Measurements from ENCODE around the gene EPB41L3. TPM values are rescaled to one million over a fixed set of nuclear protein-coding genes. Genes with fewer than 3 reads are reported as not detected.

The EPB41L3 gene
- total and polyA plus RNA-seq, 4 experiments from 2014 or later = 0.89 to 3.3 (median 3.2) TPM; not detected in 1

DNA sequence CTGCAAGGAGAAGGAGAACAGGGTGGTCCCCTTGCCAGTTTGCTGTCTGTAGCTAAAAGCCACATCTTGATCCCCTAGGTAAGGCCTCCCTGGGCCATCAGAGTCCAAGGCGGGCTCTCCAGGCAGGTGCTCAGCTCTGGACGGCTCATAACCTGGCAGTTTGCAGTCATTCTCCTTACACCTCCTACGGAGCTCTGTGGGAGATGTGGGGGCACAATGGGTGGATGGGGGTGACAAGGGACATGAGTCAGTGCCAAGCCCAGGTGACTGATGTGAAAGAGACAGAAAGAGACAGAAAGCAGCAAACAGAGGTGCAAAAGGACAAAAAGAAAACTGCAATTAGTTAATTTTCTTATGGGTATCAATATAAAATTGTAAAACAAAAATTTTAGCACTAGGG is 127.7 kb downstream of the EPB41L3 start:
- Mint-ChIP-seq H3K36me3 (no peaks in the 10 kb centered on the region), H3K4me3 (no peak overlapping the region), H3K9me3 (no peaks in the 10 kb centered on the region), H3K27ac (no peak overlapping the region), H3K4me1 (no peaks in the 10 kb centered on the region), H3K27me3 (peaks cover 1 to 10% of the 10 kb centered on the region in 2 donors)
- ChIA-PET CTCF (ENCODE audit: partially characterized antibody) (interaction anchor here (1.1 kb wide), 1 partner anchor 11 kb away, joined by 4 read pairs; no protein-coding TSS in a partner anchor), POLR2A (ENCODE audit: partially characterized antibody) (no interaction called here)
- no peaks in the 10 kb centered on the region for H3K9me3 ChIP-seq (ENCODE audit: control insufficient read depth in 1 of 2, low read length in 2 of 2)
- H3K4me1 ChIP-seq (ENCODE audit: insufficient read depth, low read length) = no peaks in the 10 kb centered on the region
- intact Hi-C loops (cut with micrococcal nuclease) = no loop called here
- no peak overlapping the region for H3K4me3 ChIP-seq (ENCODE audit: low read length in 2 of 2)
- no peaks in the 10 kb centered on the region for H3K36me3 ChIP-seq (ENCODE audit: insufficient read depth, low read length)
- no peak for DNase-seq
- H3K27ac ChIP-seq (ENCODE audit: low read depth, low read length) = no peak overlapping the region
- H3K27me3 ChIP-seq (ENCODE audit: insufficient read depth, low read length) = no peaks in the 10 kb centered on the region

GRCh38 chr18:5415665-5416064 is 128.1 kb downstream of the EPB41L3 start:
- POLR2A ChIA-PET (ENCODE audit: partially characterized antibody) = no interaction called here
- Mint-ChIP-seq H3K4me3 (no peak overlapping the region), H3K36me3 (no peaks in the 10 kb centered on the region), H3K27ac (no peak overlapping the region), H3K27me3 (peaks cover 0 to 7% of the 10 kb centered on the region in 2 donors), H3K9me3 (no peaks in the 10 kb centered on the region), H3K4me1 (no peaks in the 10 kb centered on the region)
- DNase-seq = no peak
- Histone ChIP-seq H3K27ac (ENCODE audit: low read depth, low read length) (no peak overlapping the region), H3K9me3 (ENCODE audit: control insufficient read depth in 1 of 2, low read length in 2 of 2) (no peaks in the 10 kb centered on the region), H3K27me3 (ENCODE audit: insufficient read depth, low read length) (no peaks in the 10 kb centered on the region), H3K4me3 (ENCODE audit: low read length in 2 of 2) (no peak overlapping the region), H3K36me3 (ENCODE audit: insufficient read depth, low read length) (no peaks in the 10 kb centered on the region), H3K4me1 (ENCODE audit: insufficient read depth, low read length) (no peaks in the 10 kb centered on the region)
- intact Hi-C loops (cut with micrococcal nuclease) = no loop called here
- CTCF ChIA-PET (ENCODE audit: partially characterized antibody) = interaction anchor here (1.1 kb wide), 1 partner anchor 11 kb away, joined by 4 read pairs; no protein-coding TSS in a partner anchor

- no peaks in the 10 kb centered on the region for H3K4me1 Mint-ChIP-seq
- Histone ChIP-seq H3K27me3 (ENCODE audit: insufficient read depth, low read length) (no peaks in the 10 kb centered on the region), H3K4me3 (ENCODE audit: low read length in 2 of 2) (no peak overlapping the region), H3K36me3 (ENCODE audit: insufficient read depth, low read length) (no peaks in the 10 kb centered on the region), H3K27ac (ENCODE audit: low read depth, low read length) (no peak overlapping the region), H3K9me3 (ENCODE audit: control insufficient read depth in 1 of 2, low read length in 2 of 2) (no peaks in the 10 kb centered on the region), H3K4me1 (ENCODE audit: insufficient read depth, low read length) (no peaks in the 10 kb centered on the region)
- peaks cover 0 to 9% of the 10 kb centered on the region in 2 donors for H3K27me3 Mint-ChIP-seq
- ChIA-PET CTCF (ENCODE audit: partially characterized antibody) (interaction anchor here (1.1 kb wide), 1 partner anchor 12 kb away, joined by 4 read pairs; no protein-coding TSS in a partner anchor), POLR2A (ENCODE audit: partially characterized antibody) (no interaction called here)
- no peaks in the 10 kb centered on the region for H3K9me3 Mint-ChIP-seq
- intact Hi-C loops (cut with micrococcal nuclease) = no loop called here
- no peak overlapping the region for H3K4me3 Mint-ChIP-seq
- no peaks in the 10 kb centered on the region for H3K36me3 Mint-ChIP-seq
- no peak for DNase-seq
- H3K27ac Mint-ChIP-seq = no peak overlapping the region
Measured at GRCh38 chr18:5415031-5415430, 128.8 kb downstream of the EPB41L3 start.

DNA sequence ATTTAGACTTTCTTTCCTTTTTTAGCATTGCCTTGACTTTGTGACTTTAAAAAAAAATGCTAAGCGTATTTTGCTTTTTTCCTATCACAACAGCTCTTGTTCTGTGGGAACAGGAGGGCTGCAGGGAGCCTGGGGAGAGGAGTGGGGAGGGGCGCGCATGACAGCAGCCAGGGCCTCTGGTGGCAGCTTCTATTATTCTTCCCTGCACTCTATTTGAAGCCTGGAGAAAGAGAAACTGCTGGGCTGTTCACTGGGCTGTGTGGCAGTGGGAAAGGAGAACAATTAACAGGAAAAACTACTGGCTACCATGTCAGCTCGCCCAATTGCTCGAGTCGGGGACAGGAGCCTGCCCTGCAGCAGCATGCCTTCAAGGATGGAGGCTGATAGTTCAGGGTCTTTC is 129.3 kb downstream of the EPB41L3 start:
- CTCF ChIA-PET (ENCODE audit: partially characterized antibody) = no interaction called here
- DNase-seq = no peak
- Histone ChIP-seq H3K27me3 (ENCODE audit: insufficient read depth, low read length) (no peaks in the 10 kb centered on the region), H3K27ac (ENCODE audit: low read depth, low read length) (no peak overlapping the region), H3K4me1 (ENCODE audit: insufficient read depth, low read length) (no peaks in the 10 kb centered on the region), H3K4me3 (ENCODE audit: low read length in 2 of 2) (no peak overlapping the region), H3K36me3 (ENCODE audit: insufficient read depth, low read length) (no peaks in the 10 kb centered on the region), H3K9me3 (ENCODE audit: control insufficient read depth in 1 of 2, low read length in 2 of 2) (no peaks in the 10 kb centered on the region)
- no peaks in the 10 kb centered on the region for H3K4me1 Mint-ChIP-seq
- no peak overlapping the region for H3K4me3 Mint-ChIP-seq
- intact Hi-C loops (cut with micrococcal nuclease) = no loop called here
- H3K9me3 Mint-ChIP-seq = no peaks in the 10 kb centered on the region
- H3K27ac Mint-ChIP-seq = no peak overlapping the region
- no peaks in the 10 kb centered on the region for H3K36me3 Mint-ChIP-seq
- POLR2A ChIA-PET (ENCODE audit: partially characterized antibody) = no interaction called here
- peaks cover 0 to 7% of the 10 kb centered on the region in 2 donors for H3K27me3 Mint-ChIP-seq

DNA sequence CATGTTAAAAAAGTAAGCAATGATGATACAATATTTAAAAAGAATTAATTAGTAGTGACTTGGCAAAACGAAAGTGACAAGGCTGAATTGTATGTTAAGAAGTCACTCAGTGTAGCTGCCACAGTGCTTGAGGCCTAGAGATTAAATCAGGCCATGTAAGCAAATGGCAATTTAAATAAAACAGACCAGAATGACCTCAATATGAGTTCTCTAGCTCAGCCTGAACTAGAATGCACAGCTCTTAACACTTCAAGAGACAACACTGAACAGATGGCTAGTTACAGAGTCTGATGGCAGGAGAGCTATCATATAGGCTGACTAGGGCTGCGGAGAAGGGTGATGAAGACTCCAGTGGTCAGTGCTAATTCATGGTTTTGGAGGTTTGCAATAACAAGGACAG is 130.3 kb downstream of the EPB41L3 start:
- intact Hi-C loops (cut with micrococcal nuclease) = no loop called here
- no peak overlapping the region for H3K27ac Mint-ChIP-seq
- no peaks in the 10 kb centered on the region for H3K9me3 Mint-ChIP-seq

GRCh38 chr18:5410582-5410981 is 133.2 kb downstream of the EPB41L3 start:
- ChIA-PET POLR2A (ENCODE audit: partially characterized antibody) (no interaction called here), CTCF (ENCODE audit: partially characterized antibody) (no interaction called here)
- Histone ChIP-seq H3K27ac (ENCODE audit: low read depth, low read length) (no peak overlapping the region), H3K36me3 (ENCODE audit: insufficient read depth, low read length) (no peaks in the 10 kb centered on the region), H3K9me3 (ENCODE audit: control insufficient read depth in 1 of 2, low read length in 2 of 2) (no peaks in the 10 kb centered on the region), H3K4me3 (ENCODE audit: low read length in 2 of 2) (no peak overlapping the region), H3K27me3 (ENCODE audit: insufficient read depth, low read length) (no peaks in the 10 kb centered on the region), H3K4me1 (ENCODE audit: insufficient read depth, low read length) (no peaks in the 10 kb centered on the region)
- Mint-ChIP-seq H3K27ac (no peak overlapping the region), H3K36me3 (no peaks in the 10 kb centered on the region), H3K4me1 (no peaks in the 10 kb centered on the region), H3K4me3 (no peak overlapping the region), H3K27me3 (peaks cover 5 to 6% of the 10 kb centered on the region in 2 donors), H3K9me3 (peaks cover 0 to 3% (median 0%) of the 10 kb centered on the region in 8 donors)
- intact Hi-C loops (cut with micrococcal nuclease) = no loop called here
- DNase-seq = no peak

More for the DNA sequence above, 130.3 kb downstream of the EPB41L3 start:
- CTCF ChIA-PET (ENCODE audit: partially characterized antibody) = no interaction called here
- POLR2A ChIA-PET (ENCODE audit: partially characterized antibody) = no interaction called here
- no peaks in the 10 kb centered on the region for H3K4me1 ChIP-seq (ENCODE audit: insufficient read depth, low read length)
- no peak for DNase-seq
- Mint-ChIP-seq H3K4me3 (no peak overlapping the region), H3K27me3 (peaks cover 0 to 7% of the 10 kb centered on the region in 2 donors), H3K4me1 (no peaks in the 10 kb centered on the region), H3K36me3 (no peaks in the 10 kb centered on the region)
- no peak overlapping the region for H3K27ac ChIP-seq (ENCODE audit: low read depth, low read length)
- no peaks in the 10 kb centered on the region for H3K9me3 ChIP-seq (ENCODE audit: control insufficient read depth in 1 of 2, low read length in 2 of 2)
- H3K4me3 ChIP-seq (ENCODE audit: low read length in 2 of 2) = no peak overlapping the region
- no peaks in the 10 kb centered on the region for H3K36me3 ChIP-seq (ENCODE audit: insufficient read depth, low read length)
- no peaks in the 10 kb centered on the region for H3K27me3 ChIP-seq (ENCODE audit: insufficient read depth, low read length)

DNA sequence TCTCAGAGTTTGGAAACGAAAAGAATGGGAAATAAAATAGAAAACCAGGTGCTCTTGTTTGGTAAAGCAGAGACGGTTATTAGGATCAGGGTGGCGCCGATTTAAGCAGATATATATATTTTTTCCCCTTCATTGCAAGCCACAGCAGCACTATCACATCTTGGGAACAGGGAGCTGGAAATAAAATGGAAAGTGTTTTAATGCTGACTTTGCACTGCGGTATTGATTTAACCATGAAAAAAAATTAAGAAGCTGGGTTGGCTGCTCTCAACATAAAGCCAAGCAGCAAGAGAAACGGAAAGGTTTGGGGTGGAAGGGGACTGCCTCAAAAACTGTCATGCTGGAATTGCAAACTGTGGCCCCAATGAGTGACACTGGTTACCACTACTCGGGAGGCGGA is 145.5 kb downstream of the EPB41L3 start:
- peaks cover 6 to 16% of the 10 kb centered on the region in 2 donors for H3K27me3 Mint-ChIP-seq
- H3K9me3 Mint-ChIP-seq = no peaks in the 10 kb centered on the region
- ChIA-PET POLR2A (ENCODE audit: partially characterized antibody) (no interaction called here), CTCF (ENCODE audit: partially characterized antibody) (no interaction called here)
- Histone ChIP-seq H3K27ac (ENCODE audit: low read depth, low read length) (no peak overlapping the region), H3K4me1 (ENCODE audit: insufficient read depth, low read length) (peaks cover 4% of the 10 kb centered on the region), H3K9me3 (ENCODE audit: control insufficient read depth in 1 of 2, low read length in 2 of 2) (no peaks in the 10 kb centered on the region), H3K27me3 (ENCODE audit: insufficient read depth, low read length) (no peaks in the 10 kb centered on the region), H3K4me3 (ENCODE audit: low read length in 2 of 2) (no peak overlapping the region), H3K36me3 (ENCODE audit: insufficient read depth, low read length) (no peaks in the 10 kb centered on the region)
- no peaks in the 10 kb centered on the region for H3K36me3 Mint-ChIP-seq
- intact Hi-C loops (cut with micrococcal nuclease) = loop anchor here (10.0 kb wide), 1 partner anchor 163 kb away; no protein-coding TSS in a partner anchor
- H3K4me3 Mint-ChIP-seq = no peak overlapping the region
- H3K4me1 Mint-ChIP-seq = peaks cover 0 to 15% (median 7%) of the 10 kb centered on the region in 4 donors
- H3K27ac Mint-ChIP-seq = no peak overlapping the region
- DNase-seq = no peak

DNA sequence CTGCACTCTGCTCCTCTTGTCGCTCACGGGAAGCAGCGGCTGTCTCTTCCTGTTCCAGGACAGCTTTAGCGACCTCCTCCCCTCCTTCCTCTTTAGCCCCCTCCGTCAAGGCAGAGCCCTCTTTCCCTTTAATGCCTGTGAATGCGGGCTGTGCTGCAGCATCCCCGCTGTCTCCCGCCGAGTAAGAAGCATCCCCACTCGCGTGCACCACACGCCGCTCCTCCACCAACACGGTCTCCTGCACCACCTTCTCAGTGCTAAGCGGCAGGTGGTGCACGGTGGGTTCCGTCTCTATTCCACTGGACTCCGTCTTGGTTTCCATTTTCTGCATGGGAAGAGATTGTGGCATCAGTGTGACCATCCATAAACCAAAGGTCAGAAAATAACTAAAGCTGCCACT is 146.7 kb downstream of the EPB41L3 start:
- DNase-seq = no peak
- H3K36me3 Mint-ChIP-seq = no peaks in the 10 kb centered on the region
- ChIA-PET CTCF (ENCODE audit: partially characterized antibody) (no interaction called here), POLR2A (ENCODE audit: partially characterized antibody) (no interaction called here)
- peaks cover 0 to 15% (median 7%) of the 10 kb centered on the region in 4 donors for H3K4me1 Mint-ChIP-seq
- Histone ChIP-seq H3K27ac (ENCODE audit: low read depth, low read length) (no peak overlapping the region), H3K4me1 (ENCODE audit: insufficient read depth, low read length) (peaks cover 4% of the 10 kb centered on the region), H3K27me3 (ENCODE audit: insufficient read depth, low read length) (no peaks in the 10 kb centered on the region), H3K4me3 (ENCODE audit: low read length in 2 of 2) (no peak overlapping the region), H3K36me3 (ENCODE audit: insufficient read depth, low read length) (no peaks in the 10 kb centered on the region), H3K9me3 (ENCODE audit: control insufficient read depth in 1 of 2, low read length in 2 of 2) (no peaks in the 10 kb centered on the region)
- H3K27ac Mint-ChIP-seq = no peak overlapping the region
- intact Hi-C loops (cut with micrococcal nuclease) = loop anchor here (10.0 kb wide), 1 partner anchor 162 kb away; no protein-coding TSS in a partner anchor
- H3K4me3 Mint-ChIP-seq = no peak overlapping the region
- H3K9me3 Mint-ChIP-seq = no peaks in the 10 kb centered on the region
- peaks cover 6 to 16% of the 10 kb centered on the region in 2 donors for H3K27me3 Mint-ChIP-seq
